ENCODE measurements around the gene MATR3. TPM values are rescaled to one million over a fixed set of nuclear protein-coding genes. Genes with fewer than 3 reads are reported as not detected.

MATR3 gene
- total and polyA plus RNA-seq, 2 of the 4 experiments (the other 2 are of a cell fraction) = 81.4 to 367 TPM

DNA sequence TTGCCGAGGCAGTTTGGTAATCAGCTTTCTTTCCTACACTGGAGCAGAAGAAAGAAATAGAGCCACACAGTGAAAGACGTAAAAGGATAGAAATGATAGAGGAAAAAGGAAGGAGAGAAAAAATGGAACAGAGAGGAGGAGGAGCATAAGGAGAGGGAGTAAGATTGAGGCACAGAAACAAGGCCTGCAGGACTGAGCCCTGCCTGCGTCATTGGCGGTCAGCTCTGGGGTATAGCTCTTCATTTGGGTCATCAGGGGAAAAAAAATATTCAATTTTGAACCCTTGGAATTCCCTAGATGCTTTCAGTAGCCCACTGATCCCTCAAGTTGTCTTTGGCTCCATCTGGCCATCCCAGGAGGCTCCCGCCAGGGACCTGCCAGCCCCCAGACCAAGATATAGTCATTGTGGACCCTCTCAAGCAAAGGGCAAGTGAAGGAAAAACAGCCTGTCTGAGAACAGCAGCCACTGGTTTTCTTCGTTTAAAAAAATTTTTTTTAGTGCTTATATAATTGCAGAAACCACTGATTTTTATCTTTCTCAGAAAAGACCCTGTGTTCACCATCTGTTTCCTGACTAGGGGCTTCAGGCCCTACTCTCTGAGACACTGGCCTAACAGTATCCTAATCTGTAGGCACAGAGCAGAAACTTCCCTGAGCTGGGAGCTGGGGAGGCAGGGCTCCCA, 31.3 kb upstream of the MATR3 start:
- Histone ChIP-seq H3K23ac (ENCODE audit: low read depth, low read length) (no peak overlapping the region), H4K20me1 (ENCODE audit: insufficient read depth, low read length) (no peaks in the 10 kb centered on the region), H3K27ac (ENCODE audit: insufficient read depth, low read length) (no peak overlapping the region), H3K4ac (ENCODE audit: low read depth, low read length) (no peak overlapping the region; the same call in 1 of the 2 replicates), H2AK5ac (ENCODE audit: low read depth, low read length) (no peak overlapping the region), H3K18ac (ENCODE audit: low read depth, low read length) (no peak overlapping the region), H3K79me1 (ENCODE audit: low read depth in 1 of 2, low read length in 2 of 2) (no peaks in the 10 kb centered on the region), H2AK9ac (replicated peaks; ENCODE audit: low read depth, low read length, poor library complexity) (no peak overlapping the region), H2BK20ac (ENCODE audit: low read depth, low read length) (no peak overlapping the region), H4K5ac (ENCODE audit: low read depth, low read length) (no peak overlapping the region), H3K14ac (replicated peaks; ENCODE audit: low read depth, low read length) (no peak overlapping the region), H3K4me1 (ENCODE audit: control insufficient read depth, insufficient read depth, low read length) (no peaks in the 10 kb centered on the region), H3K27me3 (ENCODE audit: control insufficient read depth, insufficient read depth, low read length) (peaks cover 7% of the 10 kb centered on the region; the same call in 1 of the 2 replicates), H4K8ac (ENCODE audit: low read depth in 2 of 2, low read length in 2 of 2) (no peak overlapping the region), H3K56ac (ENCODE audit: extremely low read depth, insufficient read depth, low read length) (no peak overlapping the region), H3K9ac (ENCODE audit: low read depth, low read length) (no peak overlapping the region), H4K91ac (ENCODE audit: insufficient read depth, low read depth, low read length) (no peak overlapping the region), H3K36me3 (ENCODE audit: control insufficient read depth, insufficient read depth, low read length) (no peaks in the 10 kb centered on the region), H3K9me1 (ENCODE audit: insufficient read depth, low read length) (no peaks in the 10 kb centered on the region), H2BK5ac (ENCODE audit: low read depth, low read length, poor library complexity, severe bottlenecking) (no peak overlapping the region), H2BK15ac (ENCODE audit: low read depth, low read length) (no peak overlapping the region), H2AFZ (replicated peaks; ENCODE audit: low read length, poor library complexity) (peak overlapping the region; percentile 75), H3K4me2 (ENCODE audit: low read depth, low read length) (no peak overlapping the region), H3K9me3 (ENCODE audit: control insufficient read depth, insufficient read depth, low read length) (no peaks in the 10 kb centered on the region), H2BK120ac (ENCODE audit: low read depth, low read length) (no peak overlapping the region), H3K4me3 (ENCODE audit: insufficient read depth, low read depth, low read length) (no peak overlapping the region)
- ATAC-seq (ENCODE audit: low read depth) = no peak
- intact Hi-C loops (cut with micrococcal nuclease) = loop anchor here (1.0 to 10.0 kb wide), 6 partner anchors 157 to 683 kb away; partner anchors contain the start of gene CTNNA1
- in situ Hi-C loops (cut with MboI; ENCODE audit: low sequenced_read_pairs) = loop anchor here (10.0 kb wide), 3 partner anchors 437 to 687 kb away; partner anchors contain the start of gene HSPA9
- no TSS peak for BruUV-seq (replicated peaks)
- dilution Hi-C loops (cut with HindIII; ENCODE audit: low sequenced_read_pairs, unreplicated experiment) = no loop called here
- no peak for TF ChIP-seq CEBPB (IDR thresholded peaks at IDR 0.05; ENCODE audit: low read depth, low read length)
- ChIA-PET CTCF (interaction anchor here (0.6 to 1.5 kb wide), 9 partner anchors 9 to 621 kb away, joined by 3 to 5 read pairs (median 3); no protein-coding TSS in a partner anchor), POLR2A (ENCODE audit: unreplicated experiment) (interaction anchor here (0.5 kb wide), 1 partner anchor 509 kb away, joined by 5 read pairs; no protein-coding TSS in a partner anchor)
- no peak for DNase-seq
- WGBS, 2 experiments (ENCODE audit: extremely low coverage in 2 of 2, insufficient read length in 1 of 2) = 100% methylated on average over 3 of the region's 6 CpGs; no CpG with 5 or more reads in 1 of the 2 experiments

Measured in IMR-90 (cell line).